ENCODE results near the gene NR2F6.

Gene NR2F6

GRCh38 chr19:17209126-17210036 is 36.3 kb downstream of the NR2F6 start:
- TF ChIP-seq CTCF (IDR thresholded peaks at IDR 0.05), result no peak

- TF ChIP-seq CTCF (IDR thresholded peaks at IDR 0.05), result no peak
These were observed 38.8 kb downstream of the NR2F6 start for GRCh38 chr19:17206736-17207581.

- TF ChIP-seq CTCF (IDR thresholded peaks at IDR 0.05), result peak; percentile 64
These were observed 40.2 kb downstream of the NR2F6 start for GRCh38 chr19:17205237-17206140.

- no peak for TF ChIP-seq CTCF (IDR thresholded peaks at IDR 0.05)
These were observed 43.0 kb downstream of the NR2F6 start for GRCh38 chr19:17202713-17203112.

GRCh38 chr19:17202249-17202648 is 43.5 kb downstream of the NR2F6 start:
- no peak for TF ChIP-seq CTCF (IDR thresholded peaks at IDR 0.05)

GRCh38 chr19:17200408-17201079 is 45.2 kb downstream of the NR2F6 start:
- no peak for TF ChIP-seq CTCF (IDR thresholded peaks at IDR 0.05)

All from LNCAP (cell line).